K562 (cell line): ENCODE measurements around the gene ADD3. TPM values are rescaled to one million over a fixed set of nuclear protein-coding genes. Genes with fewer than 3 reads are reported as not detected.

Experiments
- ATF6 ChIP-seq: sonication (generic); formaldehyde crosslinking; IDR thresholded peaks from 2 replicates; pipeline ENCODE4 v1.4.0; 2020; ENCODE audit warnings: mild to moderate bottlenecking, missing genetic modification reagents
- CUX1 ChIP-seq: fragments of 200-800 bp; sonication (Bioruptor generic); IDR thresholded peaks from 2 replicates; pipeline ENCODE4 v1.6.1; 2016; ENCODE audit warnings: missing genetic modification characterization, missing compliant biosample characterization
- FUS ChIP-seq: fragments of 200-400 bp; formaldehyde crosslinking; optimal IDR thresholded peaks from 2 replicates; pipeline ENCODE3; 2017; ENCODE audit warnings: low read depth, low read length
- SMARCC2 ChIP-seq: fragments of 450-650 bp; IDR thresholded peaks from 2 replicates; pipeline ENCODE4 v1.6.1; 2017; ENCODE audit warnings: antibody characterized with exemption, moderate library complexity, mild to moderate bottlenecking, low read depth
- TBL1XR1 ChIP-seq, 2 experiments: IDR thresholded peaks; 2 replicates each; pipeline ENCODE4 v1.6.1; 2012; ENCODE audit warnings: improper control_type of control experiment in 2 of 2, low read length in 2 of 2, mild to moderate bottlenecking in 1 of 2
- TRIM28 ChIP-seq: fragments of 450-650 bp; IDR thresholded peaks from 2 replicates; pipeline ENCODE4 v1.6.1; 2017
- ZNF695 ChIP-seq: fragments of 450-650 bp; formaldehyde crosslinking; IDR thresholded peaks from 2 replicates; pipeline ENCODE4 v1.4.0; 2020; ENCODE audit warnings: mild to moderate bottlenecking, moderate library complexity
- ZNF699 ChIP-seq: fragments of 250-450 bp; sonication (Bioruptor Pico); IDR thresholded peaks from 2 replicates; pipeline ENCODE4 v1.8.0; 2021; ENCODE audit warnings: mild to moderate bottlenecking, moderate library complexity; ENCODE audit not compliant: insufficient replicate concordance
- polyA plus RNA-seq, 8 experiments: library from polyadenylated mRNA; depleted of rRNA in 4 of 8; stranded (reverse) in 5 of 8; unstranded in 3 of 8; fragments of >200 nt; fragmentation: Nextera tagmentation in 2 of 8; fragmentation: Illumina TruSeq in 1 of 8; extraction: Ambion mirVana in 2 of 8; extraction: Trizol in 1 of 8; gene quantifications; 2 replicates each; pipeline versions ENCODE4 v1.2.1 to v1.2.3, GENCODE V29; 2011 to 2014; ENCODE audit warnings: inconsistent platforms in 1 of 8, missing spikeins in 1 of 8
- total RNA-seq, 7 experiments: library from RNA; depleted of rRNA in 6 of 7; stranded (reverse); fragments of >200 nt in 6 of 7; fragmentation: Illumina TruSeq in 2 of 7; extraction: Trizol in 2 of 7; gene quantifications; 2 replicates each; pipeline versions ENCODE4 v1.2.1 to v1.2.3, GENCODE V29; 2011 to 2021; ENCODE audit warnings: low replicate concordance in 1 of 7

ADD3 gene
- total and polyA plus RNA-seq, 9 of the 15 experiments (the other 6 are each of a cell fraction or from before 2014, with no cell fraction given): 13.2 to 125 (median 31.7) TPM

- TF ChIP-seq ATF6 (CRISPR knock-in tag) (no peak), TRIM28 (no peak), ZNF699 (CRISPR knock-in tag) (no peak), ZNF695 (CRISPR knock-in tag) (no peak), CUX1 (CRISPR knock-in tag) (no peak), FUS (no peak), SMARCC2 (no peak), TBL1XR1 (IDR thresholded peaks at IDR 0.05; ENCODE audit: low read length in 2 of 2) (no peak)
These were observed 1.2 kb upstream of the ADD3 start (continued) for GRCh38 chr10:110006358-110007160.
